Ishikawa (cell line): Measurements from ENCODE around the gene SCN3B.

ENCODE experiments used
- CEBPB ChIP-seq: IDR thresholded peaks from 2 replicates; pipeline ENCODE4 v1.6.1; 2012
- RAD21 ChIP-seq: IDR thresholded peaks from 2 replicates; pipeline ENCODE4 v1.6.1; 2012; ENCODE audit warnings: low read depth
- TEAD4 ChIP-seq: IDR thresholded peaks from 2 replicates; pipeline ENCODE4 v1.6.1; 2012

- TF ChIP-seq RAD21 = no peak
- TF ChIP-seq CEBPB = no peak
- no peak for TF ChIP-seq TEAD4
These were observed 66.1 kb downstream of the SCN3B start for GRCh38 chr11:123588117-123588863.
